GM18505 (cell line): ENCODE data around the gene ARID1A.
"Not testable (repeated sequence)": the region's sequence is repeated elsewhere in the genome, so short reads cannot be mapped to it uniquely, and the experiment has no call there.

Experiments used
- ATAC-seq: cut with Tn5 transposase; IDR thresholded peaks from one replicate; pipeline ENCODE4 v1.9.1; 2021; ENCODE audit not compliant: unreplicated experiment
- POLR2A ChIP-seq: IDR thresholded peaks from 4 replicates; pipeline ENCODE4 v1.6.1; 2011; ENCODE audit warnings: borderline replicate concordance; ENCODE audit not compliant: insufficient read depth, insufficient read length; ENCODE audit errors: extremely low read depth

The ARID1A gene

GRCh38 chr1:26695356-26696118, at the start of gene ARID1A:
Gene ARID1A (plus strand): TSS chr1:26696015. CDS start chr1:26696404, 389 bp downstream.
- TF ChIP-seq POLR2A, result peak; percentile 88
- ATAC-seq, result peak; percentile 49

DNA sequence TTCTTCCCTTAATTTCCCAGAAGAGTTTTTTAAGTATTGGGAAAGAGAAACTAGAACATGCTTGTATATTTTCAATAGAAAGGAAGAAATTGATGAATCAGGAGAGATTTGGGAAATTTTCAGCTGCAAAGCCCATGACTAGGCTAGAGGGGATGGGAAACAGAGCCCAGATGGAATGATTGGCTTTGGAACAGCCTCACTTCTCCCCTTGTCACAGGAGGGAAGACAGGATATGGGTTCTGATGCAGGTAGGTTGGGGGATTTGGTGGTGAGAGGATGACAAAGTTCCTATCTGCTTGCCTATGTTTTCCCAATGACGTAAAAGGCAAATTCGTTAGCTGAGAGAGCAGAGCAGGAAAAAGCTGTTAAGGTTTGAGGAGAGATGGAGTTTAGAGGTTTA, 31.0 kb upstream of the ARID1A start:
- no peak for TF ChIP-seq POLR2A
- no peak for ATAC-seq

DNA sequence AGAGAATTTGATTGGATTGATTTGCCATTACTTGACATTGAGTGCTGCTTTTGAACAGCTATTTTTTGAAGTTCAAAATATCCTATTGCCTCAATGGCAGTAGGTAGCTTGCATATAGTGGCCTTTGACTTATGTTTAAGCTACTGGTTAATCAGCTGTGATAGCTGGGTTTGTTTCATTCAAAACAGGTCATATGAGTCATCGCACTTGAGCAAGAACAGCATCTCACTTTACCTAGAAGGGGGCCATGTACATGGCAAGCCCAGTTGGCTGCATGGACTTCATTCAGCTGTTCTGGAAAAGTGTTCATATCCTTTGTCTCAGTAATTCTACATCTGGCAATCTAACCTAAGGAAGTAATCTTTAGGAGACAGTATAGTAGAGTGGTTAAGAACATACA, 29.0 kb upstream of the ARID1A start:
- TF ChIP-seq POLR2A, result no peak
- no peak for ATAC-seq

GRCh38 chr1:26668106-26668786, 27.6 kb upstream of the ARID1A start:
- ATAC-seq, result not testable (repeated sequence)

- no peak for TF ChIP-seq POLR2A
- peak; percentile 67 for ATAC-seq
Observed at GRCh38 chr1:26677306-26678115, 18.3 kb upstream of the ARID1A start.

DNA sequence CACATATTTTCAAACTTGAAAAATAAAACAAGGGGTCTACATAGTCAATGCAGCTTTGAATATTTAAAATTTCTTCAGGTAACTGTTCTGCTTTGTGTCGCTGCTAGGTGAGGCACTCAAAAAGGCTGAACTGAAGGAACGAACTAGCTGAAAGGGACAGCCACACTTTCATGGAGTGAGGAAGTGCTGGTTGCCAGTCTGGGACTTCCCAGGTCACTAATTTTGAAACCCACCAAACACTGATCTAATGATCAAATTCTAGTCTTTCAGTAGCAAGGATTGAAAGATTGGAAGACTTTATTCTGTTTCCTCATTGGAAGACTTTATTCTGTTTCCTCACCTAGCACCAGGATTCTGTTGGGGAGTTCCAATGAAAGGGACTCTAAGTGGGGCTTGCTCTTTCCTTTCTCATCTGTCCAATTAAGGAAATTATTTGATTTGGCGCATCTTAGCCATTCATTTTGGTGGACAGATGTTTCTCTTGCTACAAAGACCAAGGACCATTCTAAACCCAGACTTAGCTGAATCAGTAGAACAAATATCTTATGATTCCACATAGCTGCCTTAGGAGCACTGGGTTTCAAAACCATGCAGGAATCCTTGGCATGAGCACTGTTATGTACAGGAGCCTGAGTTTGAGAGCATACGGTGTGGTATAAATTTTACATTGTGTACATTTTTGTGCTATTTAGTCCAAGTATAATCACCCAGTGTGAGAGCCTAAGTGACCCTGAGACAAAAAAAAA, 10.9 kb upstream of the ARID1A start:
- no peak for TF ChIP-seq POLR2A

GRCh38 chr1:26686795-26687194, 9.0 kb upstream of the ARID1A start:
- ATAC-seq, result no peak

More for the DNA sequence above, 10.9 kb upstream of the ARID1A start:
- ATAC-seq, result no peak

GRCh38 chr1:26689504-26689903, 6.3 kb upstream of the ARID1A start:
- TF ChIP-seq POLR2A, result no peak
- no peak for ATAC-seq

More at GRCh38 chr1:26686795-26687194, 9.0 kb upstream of the ARID1A start:
- no peak for TF ChIP-seq POLR2A

DNA sequence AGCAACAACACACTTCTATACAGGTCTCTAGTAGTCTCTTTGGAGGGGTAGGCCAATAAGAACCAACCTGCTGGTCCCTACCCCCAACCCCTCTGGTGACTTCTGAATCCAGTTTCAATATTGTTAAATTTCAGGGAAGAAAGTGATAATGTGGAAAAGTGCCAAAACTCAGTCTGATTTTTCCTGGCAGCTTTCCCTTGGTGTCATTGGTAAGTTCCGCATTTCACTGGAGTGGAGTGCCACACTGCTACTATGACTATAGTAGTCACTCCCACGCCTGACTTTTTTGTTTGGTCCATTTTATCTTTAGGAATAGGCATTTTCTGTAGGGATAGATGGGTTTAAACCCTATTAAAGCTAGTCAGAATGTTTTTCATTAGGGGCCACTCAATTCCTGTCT, 5.7 kb upstream of the ARID1A start:
- no peak for TF ChIP-seq POLR2A

DNA sequence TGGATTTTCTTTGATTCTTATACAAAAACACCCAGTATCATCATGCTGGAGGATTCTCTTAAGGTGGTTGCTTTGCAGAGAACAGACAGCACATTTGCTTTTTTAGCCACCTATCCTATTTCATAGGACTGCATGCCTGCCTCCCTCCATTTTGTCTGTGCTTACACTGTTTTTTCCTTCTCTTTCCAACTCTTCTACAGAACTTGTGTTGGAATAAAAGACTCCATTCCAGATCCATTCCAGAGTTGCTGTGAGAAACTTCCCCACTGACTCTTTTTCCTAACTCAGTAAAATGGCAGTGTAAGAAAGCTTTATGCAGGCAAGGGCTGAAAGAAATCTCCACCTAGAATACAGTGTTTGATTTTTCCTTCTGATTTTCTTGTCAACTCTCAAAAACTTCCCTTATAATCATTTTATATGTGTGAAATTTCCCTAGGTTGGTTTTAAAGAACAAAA, 5.2 kb upstream of the ARID1A start:
- no peak for TF ChIP-seq POLR2A
- no peak for ATAC-seq

More for the DNA sequence above, 5.7 kb upstream of the ARID1A start:
- ATAC-seq, result no peak

DNA sequence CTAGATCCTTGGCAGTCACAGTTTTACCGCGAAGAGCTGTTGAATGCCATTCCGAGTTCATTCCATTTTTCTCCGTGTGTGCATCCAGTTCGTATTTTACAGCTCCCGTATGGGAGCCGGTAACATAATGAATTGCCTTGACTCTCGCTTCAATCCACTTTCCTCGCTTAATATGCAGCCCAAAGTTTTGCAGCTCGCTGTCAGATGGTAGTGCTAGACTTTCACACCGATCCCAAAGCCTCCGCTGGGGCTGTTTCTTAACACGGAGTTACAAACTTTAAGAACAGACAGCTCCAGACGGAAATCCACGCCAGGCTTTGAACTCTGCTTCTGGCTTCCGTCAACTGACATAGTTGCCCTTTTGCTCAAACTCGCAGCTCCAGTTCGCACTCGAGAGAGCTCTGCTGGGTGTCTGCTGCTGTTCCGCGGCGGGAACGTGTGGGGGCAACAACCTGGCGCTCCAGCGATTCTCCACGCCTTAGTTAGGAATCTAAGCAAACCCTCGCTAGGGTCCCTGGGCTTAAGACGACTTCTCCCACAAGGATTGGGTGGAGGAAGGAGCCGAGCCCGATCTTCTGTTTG, 3.5 kb upstream of the ARID1A start:
- TF ChIP-seq POLR2A, result peak; percentile 87
- peak; percentile 28 for ATAC-seq

GRCh38 chr1:26692793-26693490, 2.9 kb upstream of the ARID1A start:
- no peak for ATAC-seq
- peak; percentile 63 for TF ChIP-seq POLR2A
